Left ventricle myocardium inferior (tissue), 1 donor: ENCODE results near the gene PLS1. TPM values are rescaled to one million over a fixed set of nuclear protein-coding genes. Genes with fewer than 3 reads are reported as not detected.
"Not testable (repeated sequence)": the region's sequence is repeated elsewhere in the genome, so short reads cannot be mapped to it uniquely, and the experiment has no call there.

Source experiments
- DNase-seq: peaks from one replicate; pipeline ENCODE4 v3.0.0-alpha.2; 2020
- H3K27ac ChIP-seq: fragments of 200-600 bp; replicated peaks from 2 replicates; pipeline ENCODE4 v1.8.0; 2021
- H3K27me3 ChIP-seq: fragments of 200-600 bp; 2 replicates; pipeline ENCODE4 v1.8.0; 2021; ENCODE audit warnings: low read depth
- H3K36me3 ChIP-seq: fragments of 200-600 bp; 2 replicates; pipeline ENCODE4 v1.8.0; 2021
- H3K4me1 ChIP-seq: fragments of 200-600 bp; 2 replicates; pipeline ENCODE4 v1.8.0; 2021
- H3K4me3 ChIP-seq: fragments of 200-600 bp; 2 replicates; pipeline ENCODE4 v1.8.0; 2021; ENCODE audit warnings: mild to moderate bottlenecking, moderate library complexity
- H3K9me3 ChIP-seq: fragments of 200-600 bp; replicated peaks from 2 replicates; pipeline ENCODE4 v1.8.0; 2021
- CTCF ChIP-seq: fragments of 200-600 bp; IDR thresholded peaks from 2 replicates; pipeline ENCODE4 v1.8.0; 2021; ENCODE audit warnings: antibody characterized with exemption, mild to moderate bottlenecking, borderline replicate concordance
- intact Hi-C: fragments of 100-400 bp; cut with micrococcal nuclease; formaldehyde crosslinking; loops from one replicate; pipeline ENCODE4 v1.11.0; 2022
- total RNA-seq: library from RNA; stranded (reverse); fragmentation: NEBNext Ultra II Directional; extraction: Animal tissue kit (Norgen Biotek cat#: 25700); gene quantifications from one replicate; pipeline ENCODE4 v1.2.1, GENCODE V29; 2021
- donor health status: DM: no; HTN: yes; CAD: no; lungs with severe emphysema.

Gene PLS1
- total RNA-seq, 1 donor from 2014 or later = 2.6 TPM

GRCh38 chr3:142596726-142597088 lies 514 bp downstream of the PLS1 start:
- H3K27me3 ChIP-seq = no peaks in the 10 kb centered on the region
- DNase-seq = no peak
- peak overlapping the region; percentile 70 for H3K27ac ChIP-seq
- H3K4me3 ChIP-seq = peak overlapping the region; percentile 84
- peaks cover 25% of the 10 kb centered on the region for H3K4me1 ChIP-seq
- intact Hi-C loops = no loop called here
- no peaks in the 10 kb centered on the region for H3K36me3 ChIP-seq
- no peak for TF ChIP-seq CTCF
- H3K9me3 ChIP-seq = no peaks in the 10 kb centered on the region

GRCh38 chr3:142597906-142598305 lies 1.7 kb downstream of the PLS1 start:
- Histone ChIP-seq H3K4me1 (peaks cover 25% of the 10 kb centered on the region), H3K27me3 (no peaks in the 10 kb centered on the region), H3K36me3 (no peaks in the 10 kb centered on the region), H3K4me3 (no peak overlapping the region), H3K27ac (no peak overlapping the region), H3K9me3 (no peaks in the 10 kb centered on the region)
- no peak for DNase-seq
- TF ChIP-seq CTCF = no peak
- intact Hi-C loops = no loop called here

DNA sequence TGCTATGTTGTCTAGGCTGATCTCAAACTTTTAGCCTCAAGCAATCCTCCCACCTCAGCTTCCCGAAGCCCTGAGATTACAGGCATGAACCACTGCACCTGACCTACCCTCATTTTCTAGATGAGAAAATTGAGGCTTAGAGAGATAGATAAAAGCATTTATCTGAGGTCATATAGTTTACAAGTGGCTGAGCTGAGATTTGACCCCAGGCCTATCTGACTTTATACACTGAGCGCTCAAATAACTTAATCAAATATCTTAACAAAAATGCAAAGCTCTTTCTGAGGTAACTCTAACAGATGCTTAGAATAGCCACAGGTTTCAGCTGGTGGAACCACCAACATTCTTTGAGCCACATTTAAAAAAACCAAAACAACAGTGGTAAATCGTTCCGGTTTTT lies 5.5 kb downstream of the PLS1 start:
- intact Hi-C loops = no loop called here
- H3K4me3 ChIP-seq = no peak overlapping the region
- H3K27me3 ChIP-seq = no peaks in the 10 kb centered on the region
- H3K9me3 ChIP-seq = no peaks in the 10 kb centered on the region
- no peak for DNase-seq
- TF ChIP-seq CTCF = no peak
- H3K27ac ChIP-seq = no peak overlapping the region
- H3K4me1 ChIP-seq = peaks cover 10% of the 10 kb centered on the region
- H3K36me3 ChIP-seq = no peaks in the 10 kb centered on the region

GRCh38 chr3:142602619-142603385 lies 6.6 kb downstream of the PLS1 start:
- no peak overlapping the region for H3K4me3 ChIP-seq
- H3K9me3 ChIP-seq = no peaks in the 10 kb centered on the region
- no peaks in the 10 kb centered on the region for H3K4me1 ChIP-seq
- DNase-seq = no peak
- no peak for TF ChIP-seq CTCF
- intact Hi-C loops = no loop called here
- no peaks in the 10 kb centered on the region for H3K36me3 ChIP-seq
- no peak overlapping the region for H3K27ac ChIP-seq
- H3K27me3 ChIP-seq = no peaks in the 10 kb centered on the region

- H3K4me3 ChIP-seq = not testable (repeated sequence)
Measured at GRCh38 chr3:142603386-142603705, 7.2 kb downstream of the PLS1 start.

GRCh38 chr3:142604940-142605339 lies 8.7 kb downstream of the PLS1 start:
- H3K4me1 ChIP-seq = no peaks in the 10 kb centered on the region
- H3K36me3 ChIP-seq = no peaks in the 10 kb centered on the region
- intact Hi-C loops = no loop called here
- no peak for DNase-seq
- TF ChIP-seq CTCF = no peak
- H3K9me3 ChIP-seq = no peaks in the 10 kb centered on the region
- no peak overlapping the region for H3K27ac ChIP-seq
- no peaks in the 10 kb centered on the region for H3K27me3 ChIP-seq
- no peak overlapping the region for H3K4me3 ChIP-seq

More at GRCh38 chr3:142603386-142603705, 7.2 kb downstream of the PLS1 start:
- H3K9me3 ChIP-seq, H3K27ac ChIP-seq, H3K4me1 ChIP-seq, H3K27me3 ChIP-seq, DNase-seq, intact Hi-C loops, H3K36me3 ChIP-seq: not testable (repeated sequence)
